ENCODE measurements around the gene TYW3. TPM values are rescaled to one million over a fixed set of nuclear protein-coding genes. Genes with fewer than 3 reads are reported as not detected.

Gene TYW3
- total RNA-seq, 4 donors from 2014 or later = 9.3 to 16.5 (median 12.6) TPM

GRCh38 chr1:74812180-74812541 is 79.2 kb downstream of the TYW3 start:
- TF ChIP-seq, protein P1, sequence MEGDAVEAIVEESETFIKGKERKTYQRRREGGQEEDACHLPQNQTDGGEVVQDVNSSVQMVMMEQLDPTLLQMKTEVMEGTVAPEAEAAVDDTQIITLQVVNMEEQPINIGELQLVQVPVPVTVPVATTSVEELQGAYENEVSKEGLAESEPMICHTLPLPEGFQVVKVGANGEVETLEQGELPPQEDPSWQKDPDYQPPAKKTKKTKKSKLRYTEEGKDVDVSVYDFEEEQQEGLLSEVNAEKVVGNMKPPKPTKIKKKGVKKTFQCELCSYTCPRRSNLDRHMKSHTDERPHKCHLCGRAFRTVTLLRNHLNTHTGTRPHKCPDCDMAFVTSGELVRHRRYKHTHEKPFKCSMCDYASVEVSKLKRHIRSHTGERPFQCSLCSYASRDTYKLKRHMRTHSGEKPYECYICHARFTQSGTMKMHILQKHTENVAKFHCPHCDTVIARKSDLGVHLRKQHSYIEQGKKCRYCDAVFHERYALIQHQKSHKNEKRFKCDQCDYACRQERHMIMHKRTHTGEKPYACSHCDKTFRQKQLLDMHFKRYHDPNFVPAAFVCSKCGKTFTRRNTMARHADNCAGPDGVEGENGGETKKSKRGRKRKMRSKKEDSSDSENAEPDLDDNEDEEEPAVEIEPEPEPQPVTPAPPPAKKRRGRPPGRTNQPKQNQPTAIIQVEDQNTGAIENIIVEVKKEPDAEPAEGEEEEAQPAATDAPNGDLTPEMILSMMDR (IDR thresholded peaks at IDR 0.05; ENCODE audit: low read depth) = no peak

Other genes starting within 250 kb of the TYW3 start
- not detected for gene LRRC53, start 220.5 kb upstream of the TYW3 start, total RNA-seq
- not detected for gene ERICH3, start 59.4 kb upstream of the TYW3 start, total RNA-seq
- 10 to 100 TPM; 21.6 to 40.3 (median 27.6) TPM for gene CRYZ, start 102 bp upstream of the TYW3 start, total RNA-seq

Measured in subcutaneous adipose tissue (tissue), 4 donors.